NCI-H146 treated with DMSO at 0.1 percent for 48 hours (cell line): Measurements from ENCODE around the gene SRSF7.
"Not testable (repeated sequence)": the region's sequence is repeated elsewhere in the genome, so short reads cannot be mapped to it uniquely, and the experiment has no call there.

ENCODE experiments used
- DNase-seq: peaks from one replicate; lab custom pipeline; 2025; ENCODE audit not compliant: unreplicated experiment; lab: John Stamatoyannopoulos, UW

SRSF7 gene

GRCh38 chr2:38733300-38733971, 17.7 kb downstream of the SRSF7 start:
- no peak for DNase-seq

DNA sequence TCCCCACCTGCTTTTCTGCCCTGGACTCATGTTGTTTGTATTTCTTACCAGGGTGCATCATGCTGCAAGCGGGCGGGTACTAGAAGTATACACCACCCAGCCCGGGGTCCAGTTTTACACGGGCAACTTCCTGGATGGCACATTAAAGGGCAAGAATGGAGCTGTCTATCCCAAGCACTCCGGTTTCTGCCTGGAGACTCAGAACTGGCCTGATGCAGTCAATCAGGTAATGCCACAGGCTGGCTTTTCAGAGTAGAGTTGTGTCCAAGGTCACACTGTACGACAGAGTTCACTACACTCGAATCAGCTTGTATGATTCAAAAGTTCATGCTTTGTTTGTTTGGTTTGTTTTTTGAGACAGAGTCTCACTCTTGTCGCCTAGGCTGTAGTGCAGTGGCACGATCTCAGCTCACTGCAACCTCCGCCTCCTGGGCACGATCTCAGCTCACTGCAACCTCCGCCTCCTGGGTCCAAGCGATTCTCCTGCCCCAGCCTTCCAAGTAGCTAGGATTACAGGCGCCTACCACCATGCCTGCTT, 19.4 kb downstream of the SRSF7 start:
- DNase-seq = no peak

DNA sequence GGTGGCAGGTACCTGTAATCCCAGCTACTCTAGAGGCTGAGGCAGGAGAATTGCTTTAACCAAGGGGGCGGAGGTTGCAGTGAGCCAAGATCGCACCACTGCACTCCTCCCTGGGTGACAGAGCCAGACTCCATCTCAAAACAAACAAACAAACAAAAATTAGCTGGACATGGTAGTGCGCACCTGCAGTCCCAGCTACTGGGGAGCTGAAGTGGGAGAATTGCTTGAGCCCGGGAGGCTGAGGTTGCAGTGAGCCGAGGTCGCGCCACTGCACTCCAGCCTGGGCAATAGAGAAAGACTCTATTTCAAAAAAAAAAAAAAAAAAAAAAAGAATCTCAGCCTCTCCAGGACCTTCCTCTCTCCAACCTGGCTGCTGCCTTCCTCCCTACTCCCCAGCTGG, 20.1 kb downstream of the SRSF7 start:
- DNase-seq = no peak

- DNase-seq = no peak
Measured at GRCh38 chr2:38728694-38729093, 22.5 kb downstream of the SRSF7 start.

GRCh38 chr2:38727661-38728060, 23.5 kb downstream of the SRSF7 start:
- no peak for DNase-seq

DNA sequence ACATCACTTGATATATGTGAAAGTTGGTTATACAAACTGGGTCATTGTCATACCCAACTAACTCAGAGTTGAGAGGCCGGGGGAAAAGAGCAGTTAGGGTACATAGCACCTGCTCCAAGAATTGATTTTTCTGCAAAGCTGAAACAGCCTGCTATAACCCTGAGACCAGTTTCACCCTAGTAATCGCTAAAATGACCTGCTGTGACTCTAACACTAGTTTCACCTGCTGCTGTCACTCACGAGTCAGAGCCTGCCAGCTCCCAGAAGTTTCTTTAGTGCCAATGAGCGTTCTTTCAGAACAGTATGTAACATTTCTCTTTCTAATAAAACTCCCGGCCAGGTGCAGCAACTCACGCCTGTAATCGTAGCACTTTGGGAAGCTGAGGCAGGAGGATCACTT, 28.0 kb downstream of the SRSF7 start:
- DNase-seq = no peak

- no peak for DNase-seq
Measured at GRCh38 chr2:38722271-38723061, 28.7 kb downstream of the SRSF7 start.

DNA sequence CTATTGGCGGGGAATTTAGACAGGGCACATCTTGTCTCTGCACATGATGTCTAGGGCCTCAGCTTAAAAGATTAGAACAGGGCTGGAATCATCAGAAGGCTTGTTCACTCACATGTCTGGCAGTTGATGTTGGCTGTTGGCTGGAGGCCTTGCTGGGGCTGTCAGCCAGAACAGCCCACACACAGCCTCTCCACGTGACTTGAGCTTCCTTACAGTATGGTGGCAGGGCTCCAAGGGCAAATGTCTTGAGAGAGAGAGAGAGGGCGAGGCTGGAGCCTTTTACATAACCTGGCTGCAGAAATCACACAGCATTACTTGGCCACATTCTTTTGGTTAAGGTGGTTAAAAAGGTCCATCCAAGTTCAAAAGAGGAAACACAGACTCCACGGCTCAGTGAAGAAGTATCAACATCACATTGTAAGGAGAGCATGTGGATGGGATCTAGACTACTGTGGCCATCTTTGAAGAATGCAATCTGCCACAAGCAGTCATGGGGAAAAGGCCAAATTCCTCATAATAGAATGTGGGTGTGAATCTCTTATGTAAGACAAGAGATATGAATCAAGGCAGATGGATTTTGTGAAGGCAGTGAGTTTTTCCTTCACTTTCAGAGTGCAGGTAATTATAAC, 30.4 kb downstream of the SRSF7 start:
- no peak for DNase-seq

GRCh38 chr2:38719706-38720105, 31.5 kb downstream of the SRSF7 start:
- no peak for DNase-seq

GRCh38 chr2:38718601-38719000, 32.6 kb downstream of the SRSF7 start:
- DNase-seq = no peak

GRCh38 chr2:38716185-38716584, 35.0 kb downstream of the SRSF7 start:
- DNase-seq = no peak

GRCh38 chr2:38714941-38715340, 36.2 kb downstream of the SRSF7 start:
- DNase-seq = not testable (repeated sequence)

GRCh38 chr2:38713338-38713737, 37.8 kb downstream of the SRSF7 start:
- DNase-seq = no peak

DNA sequence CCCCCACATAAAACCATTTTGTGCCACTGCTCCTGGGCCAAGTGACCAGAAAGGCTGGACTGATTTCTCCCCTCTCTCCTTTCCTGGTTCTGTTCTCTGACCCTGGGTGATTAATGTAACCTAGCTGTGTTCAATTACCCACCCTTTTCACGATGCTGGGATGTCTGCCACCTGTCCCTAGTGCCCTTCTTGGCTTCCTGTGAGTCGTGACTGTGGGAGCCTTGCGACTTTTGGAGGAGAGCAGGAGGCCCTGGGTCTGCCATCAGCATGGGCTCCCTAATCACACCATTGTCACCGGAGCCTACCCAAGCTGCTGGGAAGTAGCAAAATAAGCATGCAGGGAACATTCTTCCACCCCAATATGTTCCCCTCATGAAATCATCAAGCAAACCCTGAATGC, 38.3 kb downstream of the SRSF7 start:
- no peak for DNase-seq

DNA sequence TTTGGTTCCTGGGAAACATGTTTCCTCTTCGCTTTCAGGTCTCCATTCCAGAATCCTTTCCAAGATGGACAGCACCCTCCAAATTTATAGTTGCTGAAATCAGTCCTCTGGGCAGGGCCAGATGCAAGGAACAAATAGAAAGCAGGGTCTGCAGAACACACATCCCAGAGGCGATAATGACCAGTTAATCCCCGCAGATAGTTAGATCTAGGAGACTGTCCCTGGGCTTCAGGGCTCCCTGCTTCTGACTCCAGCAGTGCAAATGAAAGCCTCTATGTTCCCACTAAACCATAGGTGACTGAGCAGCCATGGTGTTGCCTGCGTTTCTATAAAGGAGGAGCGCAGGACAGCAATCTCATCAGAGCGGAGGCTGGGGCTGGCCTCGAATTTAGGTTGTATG, 38.7 kb downstream of the SRSF7 start:
- DNase-seq = no peak

DNA sequence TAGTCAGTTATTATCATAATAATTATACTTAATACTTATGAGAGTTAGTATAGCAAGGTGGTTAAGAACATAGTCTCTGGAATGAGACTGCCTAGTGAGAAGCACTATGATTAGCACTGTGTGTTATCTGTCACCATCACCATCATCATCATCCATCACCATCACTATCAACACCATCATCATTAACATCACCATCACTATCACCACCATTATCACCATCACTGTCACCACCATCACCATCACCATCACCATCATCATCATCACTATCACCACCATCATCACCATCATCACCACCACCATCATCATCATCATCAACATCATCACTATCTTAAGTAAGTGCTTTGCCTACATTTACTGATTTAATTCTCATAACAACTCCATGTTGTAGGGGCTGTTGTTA, 39.6 kb downstream of the SRSF7 start:
- no peak for DNase-seq

GRCh38 chr2:38709567-38710194, 41.5 kb downstream of the SRSF7 start:
- no peak for DNase-seq

- no peak for DNase-seq
Measured at GRCh38 chr2:38708900-38709566, 42.1 kb downstream of the SRSF7 start.

GRCh38 chr2:38708491-38708890, 42.7 kb downstream of the SRSF7 start:
- not testable (repeated sequence) for DNase-seq

DNA sequence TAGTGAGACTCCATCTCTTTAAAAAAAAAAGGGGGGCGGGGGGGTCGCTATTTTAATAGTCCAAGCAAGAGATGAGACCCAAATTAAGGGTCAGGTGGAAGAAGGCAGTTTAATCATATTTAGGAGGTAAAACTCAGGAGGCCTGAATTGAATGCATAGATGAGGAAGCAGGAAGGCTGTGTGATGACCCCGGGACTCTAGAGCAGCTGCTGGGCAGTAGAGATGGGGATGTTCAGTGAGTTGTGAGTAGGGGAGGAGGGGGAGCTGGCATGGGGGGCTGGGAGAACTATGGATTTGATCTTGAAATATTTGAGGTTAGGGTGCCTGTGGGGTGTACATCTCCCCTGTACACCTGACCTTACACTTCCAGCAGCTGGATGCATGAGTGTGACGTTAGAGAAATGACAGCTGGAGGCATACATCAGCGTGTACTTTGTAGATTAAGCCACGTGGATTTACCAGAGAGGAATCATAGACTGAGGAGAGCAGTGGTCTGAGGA, 44.3 kb downstream of the SRSF7 start:
- DNase-seq = no peak

GRCh38 chr2:38704664-38705063, 46.5 kb downstream of the SRSF7 start:
- no peak for DNase-seq
